ENCODE measurements around the gene SERTAD3. TPM values are rescaled to one million over a fixed set of nuclear protein-coding genes. Genes with fewer than 3 reads are reported as not detected.

The SERTAD3 gene
- total RNA-seq, 4 donors from 2014 or later = 15.6 to 25.2 (median 20.4) TPM

- intact Hi-C loops (cut with DNase I) = no loop called here
- TF ChIP-seq POLR2A (IDR thresholded peaks at IDR 0.05) (no peak), CTCF (IDR thresholded peaks at IDR 0.05) (no peak)
- Histone ChIP-seq H3K4me3 (replicated peaks in 1 of 3) (no peak overlapping the region), H3K27ac (no peak overlapping the region), H3K9me3 (no peaks in the 10 kb centered on the region), H3K36me3 (peaks cover 9 to 10% of the 10 kb centered on the region in 2 donors), H3K27me3 (no peaks in the 10 kb centered on the region), H3K4me1 (peaks cover 46 to 52% of the 10 kb centered on the region in 2 donors)
- no peak for DNase-seq
- WGBS, 2 donors = 66 to 86% methylated on average over 3 to 5 of the region's 5 CpGs
Measured at GRCh38 chr19:40419066-40419612, 25.0 kb downstream of the SERTAD3 start.

GRCh38 chr19:40418040-40418439, 26.1 kb downstream of the SERTAD3 start:
- Histone ChIP-seq H3K4me1 (peaks cover 39 to 41% of the 10 kb centered on the region in 2 donors), H3K27ac (peak overlapping the region in 2 of 3 donors; percentile 80 to 84), H3K4me3 (replicated peaks in 1 of 3) (no peak overlapping the region), H3K9me3 (no peaks in the 10 kb centered on the region), H3K27me3 (no peaks in the 10 kb centered on the region), H3K36me3 (peaks cover 6 to 7% of the 10 kb centered on the region in 2 donors)
- 90 to 93% methylated on average over 3 of the region's 3 CpGs for WGBS, 2 donors
- intact Hi-C loops (cut with DNase I) = no loop called here
- no peak for TF ChIP-seq CTCF (IDR thresholded peaks at IDR 0.05)
- TF ChIP-seq POLR2A (IDR thresholded peaks at IDR 0.05) = no peak
- DNase-seq = no peak

- Histone ChIP-seq H3K4me1 (peaks cover 35 to 37% of the 10 kb centered on the region in 2 donors), H3K27ac (peak overlapping the region; percentile 70 to 84 (median 80)), H3K27me3 (no peaks in the 10 kb centered on the region), H3K9me3 (no peaks in the 10 kb centered on the region), H3K4me3 (replicated peaks in 1 of 3) (no peak overlapping the region), H3K36me3 (peaks cover 2 to 3% of the 10 kb centered on the region in 2 donors)
- WGBS, 2 donors = 77 to 79% methylated on average over 4 of the region's 4 CpGs
- intact Hi-C loops (cut with DNase I) = no loop called here
- TF ChIP-seq CTCF (IDR thresholded peaks at IDR 0.05) = no peak
- TF ChIP-seq POLR2A (IDR thresholded peaks at IDR 0.05) = no peak
- DNase-seq = no peak
Measured at GRCh38 chr19:40417643-40417981, 26.5 kb downstream of the SERTAD3 start.

- H3K9me3 ChIP-seq = no peaks in the 10 kb centered on the region
- peak overlapping the region; percentile 70 to 84 (median 80) for H3K27ac ChIP-seq
- 51 to 54% methylated on average over 16 of the region's 16 CpGs for WGBS, 2 donors
- peak in 1 of 2 donors; percentile 38 for DNase-seq
- peaks cover 29 to 32% of the 10 kb centered on the region in 2 donors for H3K4me1 ChIP-seq
- H3K4me3 ChIP-seq (replicated peaks in 1 of 3) = no peak overlapping the region
- H3K27me3 ChIP-seq = no peaks in the 10 kb centered on the region
- intact Hi-C loops (cut with DNase I) = no loop called here
- TF ChIP-seq CTCF (IDR thresholded peaks at IDR 0.05) = no peak
- peak in 1 of 2 donors; percentile 43 for TF ChIP-seq POLR2A (IDR thresholded peaks at IDR 0.05)
- no peaks in the 10 kb centered on the region for H3K36me3 ChIP-seq
Measured at GRCh38 chr19:40416918-40417642, 27.1 kb downstream of the SERTAD3 start.

- WGBS, 2 donors = 100% methylated on average over 2 of the region's 2 CpGs
- DNase-seq = no peak
- Histone ChIP-seq H3K27me3 (no peaks in the 10 kb centered on the region), H3K36me3 (no peaks in the 10 kb centered on the region), H3K4me1 (peaks cover 33 to 36% of the 10 kb centered on the region in 2 donors), H3K4me3 (replicated peaks in 1 of 3) (no peak overlapping the region), H3K27ac (peak overlapping the region in 1 of 3 donors; percentile 84), H3K9me3 (no peaks in the 10 kb centered on the region)
- TF ChIP-seq CTCF (IDR thresholded peaks at IDR 0.05) (no peak), POLR2A (IDR thresholded peaks at IDR 0.05) (no peak)
- intact Hi-C loops (cut with DNase I) = no loop called here
Measured at GRCh38 chr19:40415768-40416167, 28.4 kb downstream of the SERTAD3 start.
